ENCODE measurements around the gene SH2B3.

The SH2B3 gene

GRCh38 chr12:111409780-111410430 lies 4.2 kb downstream of the SH2B3 start:
- DNase-seq, result no peak

- no peak for DNase-seq
Observed at GRCh38 chr12:111410431-111411184, 4.9 kb downstream of the SH2B3 start.

DNA sequence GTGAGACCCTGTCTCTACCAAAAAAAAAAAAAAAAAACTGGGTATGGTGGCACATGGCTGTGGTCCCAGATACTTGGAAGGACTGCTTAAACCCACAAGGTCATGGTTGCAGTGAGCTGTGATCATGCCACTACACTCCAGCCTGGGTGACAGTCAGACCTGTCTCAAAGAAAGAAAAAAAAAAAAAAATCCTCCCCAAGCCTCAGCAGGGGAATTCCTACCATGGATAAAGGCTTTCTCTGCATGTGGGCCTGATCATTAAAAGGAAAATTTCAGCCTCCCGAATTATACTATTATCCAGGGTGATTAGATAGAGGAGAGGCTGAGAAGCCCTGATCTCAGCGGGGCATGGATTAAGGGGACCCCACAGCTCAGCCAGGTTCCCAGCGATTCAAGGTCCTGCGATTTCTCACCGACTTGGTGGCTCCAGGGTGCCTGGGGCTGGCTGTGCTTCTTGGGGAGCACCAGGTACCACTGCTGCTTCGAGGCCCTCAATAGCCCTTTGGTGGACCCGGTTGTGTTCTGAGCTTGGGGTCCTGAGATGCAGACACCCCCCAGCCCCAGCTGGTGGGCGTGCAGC lies 5.6 kb downstream of the SH2B3 start:
- no peak for DNase-seq

GRCh38 chr12:111412007-111412829 lies 6.5 kb downstream of the SH2B3 start:
- no peak for DNase-seq

DNA sequence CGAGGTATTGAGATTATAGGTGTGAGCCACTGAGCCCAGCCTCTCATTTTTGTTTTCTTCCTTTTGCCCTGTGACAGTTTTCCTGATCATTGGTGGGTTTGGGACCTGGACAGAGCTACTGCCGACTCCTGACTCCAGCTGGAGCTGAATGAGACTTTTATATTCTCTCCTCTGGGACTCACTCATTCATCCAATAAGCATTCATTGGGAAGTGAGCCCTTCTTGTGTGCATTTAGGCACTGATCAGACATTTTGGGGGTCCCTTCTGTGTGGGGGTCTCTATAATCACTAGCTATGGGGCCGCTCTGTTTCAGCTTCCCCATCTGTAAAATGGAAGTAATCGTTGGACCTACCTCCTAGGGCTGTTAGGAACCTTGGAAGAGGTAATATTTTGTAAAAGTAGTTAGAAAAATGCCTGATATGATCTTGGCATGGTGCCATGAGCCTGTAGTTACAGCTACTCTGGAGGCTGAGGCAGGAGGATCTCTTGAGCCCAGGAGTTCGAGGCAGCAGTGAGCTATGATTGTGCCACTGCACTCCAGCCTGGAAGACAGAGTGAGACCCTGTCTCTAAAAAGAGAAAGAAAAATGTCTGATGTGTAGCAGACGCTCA lies 7.2 kb downstream of the SH2B3 start:
- no peak for DNase-seq

GRCh38 chr12:111413442-111414086 lies 7.8 kb downstream of the SH2B3 start:
- DNase-seq, result no peak

DNA sequence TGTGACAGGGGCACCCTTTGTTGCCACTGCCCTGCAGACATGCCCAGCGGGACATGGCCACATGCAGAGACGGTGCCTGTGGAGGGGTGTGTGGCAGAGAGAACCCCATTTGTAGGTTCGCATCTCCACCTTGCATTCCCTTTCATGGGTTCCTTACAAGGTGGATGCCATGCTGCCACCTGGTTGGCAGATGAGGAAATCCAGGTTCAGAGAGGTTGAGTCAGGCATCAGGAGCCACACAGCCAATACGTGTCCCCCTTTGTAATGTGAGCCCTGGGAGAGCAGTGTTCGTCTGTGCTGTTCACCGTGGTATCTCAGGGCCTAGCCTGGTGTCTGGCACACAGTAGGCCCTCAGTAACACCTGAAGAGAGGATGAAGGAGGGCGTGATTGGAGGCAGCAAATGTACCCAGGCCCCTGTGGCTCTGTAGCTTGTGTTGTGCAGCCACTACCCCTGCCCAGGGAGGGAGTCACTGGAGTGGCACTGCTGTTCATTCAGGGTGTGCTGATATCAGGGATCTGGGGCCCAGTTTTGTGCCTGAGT lies 9.1 kb downstream of the SH2B3 start:
- no peak for DNase-seq

GRCh38 chr12:111417290-111417689 lies 11.6 kb downstream of the SH2B3 start:
- DNase-seq, result no peak

- no peak for DNase-seq
Observed at GRCh38 chr12:111417784-111418593, 12.3 kb downstream of the SH2B3 start.

DNA sequence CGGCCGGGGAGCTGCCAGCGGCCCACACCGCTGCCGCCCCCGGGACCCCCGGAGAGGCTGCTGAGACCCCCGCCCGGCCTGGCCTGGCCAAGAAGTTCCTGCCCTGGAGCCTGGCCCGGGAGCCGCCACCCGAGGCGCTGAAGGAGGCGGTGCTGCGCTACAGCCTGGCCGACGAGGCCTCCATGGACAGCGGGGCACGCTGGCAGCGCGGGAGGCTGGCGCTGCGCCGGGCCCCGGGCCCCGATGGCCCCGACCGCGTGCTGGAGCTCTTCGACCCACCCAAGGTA lies 12.8 kb downstream of the SH2B3 start:
- DNase-seq, result no peak

- DNase-seq, result no peak
Observed at GRCh38 chr12:111419784-111420183, 14.1 kb downstream of the SH2B3 start.

DNA sequence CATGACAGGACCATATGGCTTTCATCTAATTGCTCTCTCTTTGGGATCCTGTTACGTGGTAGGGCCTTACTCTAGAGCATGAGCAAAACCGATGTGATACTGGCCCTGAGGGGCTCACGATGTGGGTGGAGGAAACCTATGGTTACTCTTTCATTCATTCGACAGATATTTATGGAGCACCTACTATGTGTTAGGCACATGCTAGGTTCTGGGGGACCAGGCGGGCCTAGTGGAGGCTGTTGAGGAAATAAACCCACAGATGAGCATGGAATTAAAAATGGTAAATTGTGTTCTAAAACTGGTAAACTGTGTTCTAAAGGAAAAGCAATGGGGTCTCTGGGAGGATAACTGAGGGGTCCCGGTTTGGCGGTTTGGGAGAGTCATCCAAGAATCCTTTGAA lies 14.8 kb downstream of the SH2B3 start:
- DNase-seq, result no peak

- no peak for DNase-seq
Observed at GRCh38 chr12:111424189-111424792, 18.6 kb downstream of the SH2B3 start.

- no peak for DNase-seq
Observed at GRCh38 chr12:111424793-111425251, 19.1 kb downstream of the SH2B3 start.

- DNase-seq, result no peak
Observed at GRCh38 chr12:111425655-111426054, 19.9 kb downstream of the SH2B3 start.

GRCh38 chr12:111426344-111427185 lies 20.8 kb downstream of the SH2B3 start:
- DNase-seq, result no peak

- no peak for DNase-seq
Observed at GRCh38 chr12:111427417-111428074, 21.8 kb downstream of the SH2B3 start.

- DNase-seq, result no peak
Observed at GRCh38 chr12:111428081-111428727, 22.5 kb downstream of the SH2B3 start.

- no peak for DNase-seq
Observed at GRCh38 chr12:111428728-111429175, 23.0 kb downstream of the SH2B3 start.
